Measurements from ENCODE around the gene LRCH1.

GRCh38 chr13:46649816-46650215 lies 96.8 kb downstream of the LRCH1 start:
- TF ChIP-seq CTCF (IDR thresholded peaks at IDR 0.05) (no peak), POLR2A (IDR thresholded peaks at IDR 0.05) (no peak)

Data from lower leg skin (tissue), 3 donors.